Mucosa of descending colon (tissue), 3 donors: ENCODE data around the gene POP4. TPM values are rescaled to one million over a fixed set of nuclear protein-coding genes. Genes with fewer than 3 reads are reported as not detected.
"Not testable (repeated sequence)": the region's sequence is repeated elsewhere in the genome, so short reads cannot be mapped to it uniquely, and the experiment has no call there.

Source experiments
- ATAC-seq: fragments of 200-7000 bp; cut with Tn5 transposase; one replicate; pipeline ENCODE4 v1.9.1; 2020; ENCODE audit warnings: mild to moderate bottlenecking, moderate library complexity
- DNase-seq, 3 donors: peaks; one replicate each; pipeline ENCODE4 v3.0.0-alpha.2; 2020
- H3K36me3 ChIP-seq: fragments of 200-600 bp; one replicate; pipeline ENCODE4 v1.8.0; 2021; ENCODE audit warnings: low read depth, mild to moderate bottlenecking
- H3K4me1 ChIP-seq: fragments of 200-600 bp; one replicate; pipeline ENCODE4 v1.8.0; 2021; ENCODE audit warnings: low read depth, mild to moderate bottlenecking
- H3K4me3 ChIP-seq: fragments of 200-600 bp; one replicate; pipeline ENCODE4 v1.8.0; 2021; ENCODE audit warnings: mild to moderate bottlenecking
- H3K9me3 ChIP-seq: fragments of 200-600 bp; one replicate; pipeline ENCODE4 v1.8.0; 2021; ENCODE audit warnings: mild to moderate bottlenecking
- CTCF ChIP-seq: fragments of 200-600 bp; IDR thresholded peaks from one replicate; pipeline ENCODE4 v1.8.0; 2022; ENCODE audit warnings: antibody characterized with exemption, mild to moderate bottlenecking
- intact Hi-C, 2 donors: fragments of 100-400 bp; cut with DNase I in 1 of 2; cut with micrococcal nuclease in 1 of 2; formaldehyde crosslinking; loops; one replicate each; pipeline versions ENCODE4 v1.11.0 to v1.11.1; 2022; cut with DNase I, micrococcal nuclease
- long read RNA-seq, 2 donors: library from polyadenylated mRNA; unstranded; transcript quantifications; one replicate each; pipeline ENCODE4 v2.0.0, GENCODE V29; 2019 to 2021
- total RNA-seq, 3 donors: library from RNA; stranded (reverse); fragmentation: NEBNext Ultra II Directional in 2 of 3; extraction: Animal tissue kit (Norgen Biotek cat#: 25700) in 2 of 3; gene quantifications; one replicate each; pipeline versions ENCODE4 v1.2.1 to v1.2.4, GENCODE V29; 2021 to 2023
- donor health status: DM: no; HTN: no; CAD: no; lungs with moderate emphysema.
- donor health status: DM: no; HTN: no; CAD: no.
- donor health status: DM: no; HTN: yes; CAD: no.

Gene POP4
- 10 to 100 TPM; 53.1 to 67.1 (median 65.6) TPM for total RNA-seq
- long read RNA-seq, donor 1, transcript POP4-202 (7 exons, 3,385 nt) = major isoform, 16 of 20 reads
- long read RNA-seq, donor 1, partial matches to known transcripts = 0 of 20 reads
- long read RNA-seq, donor 1, other reads (novel, unspliced or antisense) = 3 of 20 reads
- long read RNA-seq, donor 2, transcript POP4-202 (7 exons, 3,385 nt) = major isoform, 15 of 19 reads
- long read RNA-seq, donor 2, partial matches to known transcripts = 1 of 19 reads
- long read RNA-seq, donor 2, other reads (novel, unspliced or antisense) = 3 of 19 reads

DNA sequence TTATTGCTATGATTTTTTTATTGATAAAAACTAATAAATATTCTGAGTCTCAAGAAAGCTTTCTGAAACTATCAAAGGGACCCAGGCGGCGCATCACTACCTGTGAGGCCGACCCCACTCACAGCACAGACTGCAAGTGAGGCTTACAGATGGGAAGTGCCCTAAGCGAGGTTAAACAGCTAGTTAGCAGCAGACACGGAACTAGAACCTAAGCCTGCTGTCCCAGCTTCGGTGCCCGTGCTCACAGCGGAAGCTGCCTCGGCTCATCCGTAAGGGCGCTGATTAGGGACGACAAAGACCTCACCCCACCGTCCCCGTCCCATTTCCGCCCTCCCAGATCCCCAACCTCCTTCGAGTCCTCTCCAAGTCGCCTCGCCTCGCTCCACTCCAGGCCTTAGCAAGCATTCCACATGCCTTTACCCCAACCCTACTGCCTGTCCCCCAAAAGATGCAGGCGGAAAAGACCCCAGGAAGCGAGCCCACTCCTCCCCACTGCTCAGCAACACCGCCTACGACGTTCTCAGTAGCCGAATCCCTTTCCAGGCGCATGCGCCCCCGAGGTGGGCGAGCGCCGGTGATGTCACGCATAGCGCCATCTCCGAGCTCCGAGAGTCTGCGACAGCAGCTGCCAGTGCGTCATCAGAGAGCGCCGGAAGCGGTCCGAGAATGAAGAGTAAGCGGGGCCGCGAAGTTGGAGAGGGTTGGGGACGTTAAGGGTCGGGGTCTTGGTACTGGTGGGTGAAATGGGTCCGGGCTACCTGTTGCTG, at the start of gene POP4:
Gene POP4, plus strand, starts transcription at position 631 of the 767 bp plus-strand sequence. Its CDS starts 36 bp downstream, at position 667.
- DNase-seq = peak; percentile 98 to 99 (median 99)
- intact Hi-C loops = loop anchor here in 1 of 2 donors (5.0 kb wide), 1 partner anchor 111 kb away; the partner anchor contains the start of gene C19orf12
- peak; percentile 97 for ATAC-seq
- H3K9me3 ChIP-seq = no peaks in the 10 kb centered on the region
- peaks cover 11% of the 10 kb centered on the region for H3K4me1 ChIP-seq
- no peaks in the 10 kb centered on the region for H3K36me3 ChIP-seq
- peak within 1 kb of the TSS; percentile 70 for H3K4me3 ChIP-seq
- no peak for TF ChIP-seq CTCF

- H3K4me3 ChIP-seq, DNase-seq, ATAC-seq, intact Hi-C loops, H3K4me1 ChIP-seq, H3K36me3 ChIP-seq: not testable (repeated sequence)
- H3K9me3 ChIP-seq = peaks cover 17% of the 10 kb centered on the region
Observed at GRCh38 chr19:29559110-29559509, 47.0 kb upstream of the POP4 start.

DNA sequence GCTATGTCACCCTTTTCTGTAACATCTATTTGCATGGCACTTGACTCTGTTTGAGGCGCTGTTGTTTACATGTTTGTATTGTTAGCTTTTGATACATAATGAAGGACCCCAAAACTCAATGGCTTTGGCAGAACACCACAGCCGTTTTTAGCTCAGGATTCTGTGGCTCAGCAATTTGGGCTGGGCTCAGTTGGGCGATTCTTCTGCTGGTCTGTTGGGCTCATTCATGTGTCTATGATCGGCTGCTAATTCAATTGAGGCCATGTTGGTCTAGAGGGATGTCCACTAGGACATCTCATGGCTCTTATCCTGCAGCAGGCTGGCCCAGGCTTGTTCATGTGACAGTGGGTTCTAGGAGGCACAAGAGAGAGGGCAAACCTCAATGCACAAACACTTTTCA, 46.3 kb upstream of the POP4 start:
- no peaks in the 10 kb centered on the region for H3K4me1 ChIP-seq
- no peak for TF ChIP-seq CTCF
- DNase-seq (no peak), ATAC-seq (no peak)
- intact Hi-C loops = no loop called here
- no peak overlapping the region for H3K4me3 ChIP-seq
- no peaks in the 10 kb centered on the region for H3K36me3 ChIP-seq
- H3K9me3 ChIP-seq = peaks cover 16% of the 10 kb centered on the region

- TF ChIP-seq CTCF = no peak
- DNase-seq (no peak), ATAC-seq (no peak)
- H3K9me3 ChIP-seq = peaks cover 16% of the 10 kb centered on the region
- intact Hi-C loops = no loop called here
- H3K36me3 ChIP-seq = no peaks in the 10 kb centered on the region
- H3K4me3 ChIP-seq = no peak overlapping the region
- H3K4me1 ChIP-seq = no peaks in the 10 kb centered on the region
Observed at GRCh38 chr19:29560313-29561075, 45.6 kb upstream of the POP4 start.

DNA sequence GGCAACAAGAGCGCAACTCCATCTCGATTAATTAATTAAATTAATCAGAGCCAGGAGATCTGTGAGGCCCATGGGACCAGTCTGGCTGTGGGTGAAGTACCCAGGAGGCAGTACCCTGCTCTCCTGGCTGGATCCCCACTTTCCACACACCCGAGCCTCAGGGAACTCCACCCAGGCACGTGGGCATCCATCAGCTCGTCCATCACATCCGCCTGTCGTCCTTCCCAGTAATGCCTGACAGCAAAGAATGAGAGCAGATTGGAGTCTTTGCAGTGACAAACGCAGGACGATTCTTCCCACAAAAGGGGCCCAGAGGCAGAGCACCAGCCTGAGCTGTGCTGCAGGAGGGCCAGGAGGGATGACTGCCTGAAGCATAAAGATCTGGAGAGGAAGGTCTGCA, 44.5 kb upstream of the POP4 start:
- ATAC-seq = no peak
- TF ChIP-seq CTCF = no peak
- Histone ChIP-seq H3K36me3 (no peaks in the 10 kb centered on the region), H3K4me1 (no peaks in the 10 kb centered on the region), H3K9me3 (peaks cover 16% of the 10 kb centered on the region), H3K4me3 (no peak overlapping the region)
- no peak for DNase-seq
- intact Hi-C loops = no loop called here
